Measurements from ENCODE around the gene EPB41L1. TPM values are rescaled to one million over a fixed set of nuclear protein-coding genes. Genes with fewer than 3 reads are reported as not detected.

The EPB41L1 gene
- polyA plus RNA-seq, 3 donors: 0.05 TPM; not detected in 2

DNA sequence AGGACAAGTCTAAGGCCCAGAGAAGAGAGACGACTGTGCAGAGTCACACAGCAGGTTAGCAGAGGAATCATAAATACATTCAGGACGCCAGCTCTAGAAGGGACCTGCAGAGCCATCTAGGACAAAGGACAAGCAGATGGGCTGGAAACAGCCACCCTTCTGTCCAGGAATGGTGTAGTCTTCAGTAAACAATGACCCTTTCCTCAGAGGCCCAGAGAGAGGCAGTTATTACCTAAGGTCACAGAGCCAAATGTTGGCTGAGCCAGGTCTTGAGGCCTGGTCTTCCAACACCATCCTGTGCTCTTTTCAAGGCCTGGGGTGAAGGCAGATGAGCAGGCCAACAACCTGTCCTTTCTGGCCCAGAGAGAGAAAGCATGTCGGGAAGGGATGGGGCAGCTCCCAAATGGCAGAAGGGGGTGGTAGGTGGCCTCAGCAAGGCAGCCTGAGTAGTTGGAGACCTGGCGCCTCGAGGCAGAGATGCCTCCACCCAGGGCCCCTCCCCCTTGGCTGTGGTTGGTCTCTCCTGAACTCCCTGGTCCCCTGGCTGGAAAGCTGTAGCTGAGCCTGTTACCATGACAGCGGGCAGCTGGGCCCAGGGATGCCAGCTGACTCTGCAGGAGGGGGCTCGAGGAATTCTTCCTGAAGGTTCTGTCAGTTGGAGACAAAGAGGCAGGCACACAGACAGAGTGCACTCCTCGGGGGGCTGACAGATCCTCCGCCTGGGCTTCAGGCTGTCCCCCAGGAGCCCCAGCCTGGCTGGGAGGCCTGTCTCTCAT, 24.8 kb downstream of the EPB41L1 start:
- peaks cover 8% of the 10 kb centered on the region for H3K4me1 Mint-ChIP-seq
- peak overlapping the region in 1 of 7 donors; percentile 67 for H3K27ac Mint-ChIP-seq
- H3K36me3 ChIP-seq (replicated peaks in 1 of 2; ENCODE audit: control insufficient read depth in 1 of 2, insufficient read depth in 2 of 2, low read length in 2 of 2): no peaks in the 10 kb centered on the region
- H3K4me3 Mint-ChIP-seq: no peak overlapping the region
- no peaks in the 10 kb centered on the region for H3K36me3 Mint-ChIP-seq
- H3K9me3 ChIP-seq (replicated peaks in 1 of 2; ENCODE audit: control insufficient read depth in 1 of 2, insufficient read depth in 1 of 2, low read length in 2 of 2): no peaks in the 10 kb centered on the region
- 91% methylated on average over 8 of the region's 9 CpGs for WGBS (ENCODE audit: insufficient coverage)
- peaks cover 2 to 8% (median 7%) of the 10 kb centered on the region in 3 donors for H3K27me3 Mint-ChIP-seq (ENCODE audit: low read depth in 3 of 3)
- no peaks in the 10 kb centered on the region for H3K9me3 Mint-ChIP-seq
- H3K4me2 ChIP-seq (replicated peaks; ENCODE audit: extremely low read depth, low read length, poor library complexity, severe bottlenecking): no peak overlapping the region
- TF ChIP-seq, protein P1, sequence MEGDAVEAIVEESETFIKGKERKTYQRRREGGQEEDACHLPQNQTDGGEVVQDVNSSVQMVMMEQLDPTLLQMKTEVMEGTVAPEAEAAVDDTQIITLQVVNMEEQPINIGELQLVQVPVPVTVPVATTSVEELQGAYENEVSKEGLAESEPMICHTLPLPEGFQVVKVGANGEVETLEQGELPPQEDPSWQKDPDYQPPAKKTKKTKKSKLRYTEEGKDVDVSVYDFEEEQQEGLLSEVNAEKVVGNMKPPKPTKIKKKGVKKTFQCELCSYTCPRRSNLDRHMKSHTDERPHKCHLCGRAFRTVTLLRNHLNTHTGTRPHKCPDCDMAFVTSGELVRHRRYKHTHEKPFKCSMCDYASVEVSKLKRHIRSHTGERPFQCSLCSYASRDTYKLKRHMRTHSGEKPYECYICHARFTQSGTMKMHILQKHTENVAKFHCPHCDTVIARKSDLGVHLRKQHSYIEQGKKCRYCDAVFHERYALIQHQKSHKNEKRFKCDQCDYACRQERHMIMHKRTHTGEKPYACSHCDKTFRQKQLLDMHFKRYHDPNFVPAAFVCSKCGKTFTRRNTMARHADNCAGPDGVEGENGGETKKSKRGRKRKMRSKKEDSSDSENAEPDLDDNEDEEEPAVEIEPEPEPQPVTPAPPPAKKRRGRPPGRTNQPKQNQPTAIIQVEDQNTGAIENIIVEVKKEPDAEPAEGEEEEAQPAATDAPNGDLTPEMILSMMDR (IDR thresholded peaks at IDR 0.05): no peak
- no peak for DNase-seq
- H3K4me1 ChIP-seq (ENCODE audit: control insufficient read depth in 1 of 2, insufficient read depth in 2 of 2, low read length in 2 of 2): peaks cover 3 to 6% of the 10 kb centered on the region in 2 donors
- H3K9ac ChIP-seq (ENCODE audit: insufficient read depth, low read length, poor library complexity, severe bottlenecking): no peak overlapping the region
- H3K27ac ChIP-seq (ENCODE audit: low read depth in 1 of 2, low read length in 2 of 2): no peak overlapping the region
- no peaks in the 10 kb centered on the region for H3K27me3 ChIP-seq (ENCODE audit: control insufficient read depth in 2 of 2, insufficient read depth in 2 of 2, low read length in 2 of 2)
- H4K20me1 ChIP-seq (ENCODE audit: insufficient read depth, low read length): no peaks in the 10 kb centered on the region
- H2AFZ ChIP-seq (ENCODE audit: insufficient read depth, low read depth, low read length, poor library complexity, severe bottlenecking): no peak overlapping the region
- no peak overlapping the region for H3K4me3 ChIP-seq (replicated peaks in 1 of 3; ENCODE audit: low read depth in 2 of 3, low read length in 3 of 3)
- intact Hi-C loops (cut with micrococcal nuclease): no loop called here
- H3K79me2 ChIP-seq (ENCODE audit: insufficient read depth, low read length): no peaks in the 10 kb centered on the region

DNA sequence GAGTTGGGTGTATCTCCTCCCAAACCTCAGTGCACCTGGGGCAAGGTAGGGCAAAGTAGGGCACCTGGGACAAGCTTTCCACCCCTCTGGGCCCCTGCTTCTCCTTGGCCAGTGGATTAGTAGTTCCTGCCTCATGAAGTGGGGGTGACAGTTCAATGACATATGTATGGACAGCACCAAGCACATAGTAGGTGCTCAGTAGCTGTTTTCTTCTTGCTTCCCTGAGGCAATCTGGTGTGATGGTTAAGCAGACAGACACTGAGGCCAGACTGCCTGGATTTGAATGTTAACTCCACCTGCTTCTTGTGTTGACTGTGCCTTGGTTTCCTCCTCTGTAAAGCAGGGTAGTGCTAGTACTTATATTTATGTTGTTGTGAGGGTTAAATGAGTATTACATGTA, 25.8 kb downstream of the EPB41L1 start:
- Histone ChIP-seq H3K36me3 (replicated peaks in 1 of 2; ENCODE audit: control insufficient read depth in 1 of 2, insufficient read depth in 2 of 2, low read length in 2 of 2) (no peaks in the 10 kb centered on the region), H3K9me3 (replicated peaks in 1 of 2; ENCODE audit: control insufficient read depth in 1 of 2, insufficient read depth in 1 of 2, low read length in 2 of 2) (no peaks in the 10 kb centered on the region), H3K27ac (ENCODE audit: low read depth in 1 of 2, low read length in 2 of 2) (no peak overlapping the region), H3K27me3 (ENCODE audit: control insufficient read depth in 2 of 2, insufficient read depth in 2 of 2, low read length in 2 of 2) (no peaks in the 10 kb centered on the region), H3K4me3 (replicated peaks in 1 of 3; ENCODE audit: low read depth in 2 of 3, low read length in 3 of 3) (no peak overlapping the region), H4K20me1 (ENCODE audit: insufficient read depth, low read length) (no peaks in the 10 kb centered on the region), H3K9ac (ENCODE audit: insufficient read depth, low read length, poor library complexity, severe bottlenecking) (no peak overlapping the region), H3K79me2 (ENCODE audit: insufficient read depth, low read length) (no peaks in the 10 kb centered on the region), H3K4me1 (ENCODE audit: control insufficient read depth in 1 of 2, insufficient read depth in 2 of 2, low read length in 2 of 2) (peaks cover 3 to 6% of the 10 kb centered on the region in 2 donors), H3K4me2 (replicated peaks; ENCODE audit: extremely low read depth, low read length, poor library complexity, severe bottlenecking) (no peak overlapping the region), H2AFZ (ENCODE audit: insufficient read depth, low read depth, low read length, poor library complexity, severe bottlenecking) (no peak overlapping the region)
- TF ChIP-seq, protein P1 (IDR thresholded peaks at IDR 0.05): no peak
- no peaks in the 10 kb centered on the region for H3K36me3 Mint-ChIP-seq
- H3K9me3 Mint-ChIP-seq: no peaks in the 10 kb centered on the region
- intact Hi-C loops (cut with micrococcal nuclease): no loop called here
- peaks cover 2 to 8% (median 7%) of the 10 kb centered on the region in 3 donors for H3K27me3 Mint-ChIP-seq (ENCODE audit: low read depth in 3 of 3)
- no peak overlapping the region for H3K4me3 Mint-ChIP-seq
- peaks cover 8% of the 10 kb centered on the region for H3K4me1 Mint-ChIP-seq
- H3K27ac Mint-ChIP-seq: no peak overlapping the region
- DNase-seq: no peak

Data from CD14-positive monocyte (primary cell).